CD14-positive monocyte (primary cell): Measurements from ENCODE around the gene EPSTI1. TPM values are rescaled to one million over a fixed set of nuclear protein-coding genes. Genes with fewer than 3 reads are reported as not detected.

ENCODE experiments used
- DNase-seq, 3 donors: peaks; one replicate each; pipeline ENCODE4 v3.0.0-alpha.2; 2011 to 2022
- H2AFZ ChIP-seq: 2 replicates; pipeline ENCODE4 v1.6.0; 2012; ENCODE audit warnings: mild to moderate bottlenecking, low read depth, low read length, inconsistent platforms; ENCODE audit not compliant: insufficient read depth, poor library complexity, severe bottlenecking
- H3K27ac ChIP-seq, 2 donors: 1 replicate in 1 of 2; 2 replicates in 1 of 2; pipeline ENCODE4 v1.5.1; 2012 to 2013; ENCODE audit warnings: low read length in 2 of 2, control low read depth in 1 of 2, inconsistent platforms in 1 of 2, low read depth in 1 of 2, mild to moderate bottlenecking in 1 of 2
- H3K27me3 ChIP-seq, 2 donors: one replicate each; pipeline versions ENCODE4 v1.6.0 to v1.6.1; 2011 to 2013; ENCODE audit warnings: low read length in 2 of 2; ENCODE audit not compliant: control insufficient read depth in 2 of 2, insufficient read depth in 2 of 2
- H3K36me3 ChIP-seq, 2 donors: replicated peaks in 1 of 2; 1 replicate in 1 of 2; 2 replicates in 1 of 2; pipeline versions ENCODE4 v1.5.1 to v1.6.1; 2012 to 2013; ENCODE audit warnings: low read length in 2 of 2, control low read depth in 1 of 2, inconsistent platforms in 1 of 2, mild to moderate bottlenecking in 1 of 2; ENCODE audit not compliant: insufficient read depth in 2 of 2, control insufficient read depth in 1 of 2
- H3K4me1 ChIP-seq, 2 donors: 1 replicate in 1 of 2; 2 replicates in 1 of 2; pipeline versions ENCODE4 v1.5.1 to v1.6.1; 2012 to 2013; ENCODE audit warnings: low read length in 2 of 2, control low read depth in 1 of 2, inconsistent platforms in 1 of 2, mild to moderate bottlenecking in 1 of 2, moderate library complexity in 1 of 2; ENCODE audit not compliant: insufficient read depth in 2 of 2, control insufficient read depth in 1 of 2
- H3K4me2 ChIP-seq: replicated peaks from 2 replicates; pipeline ENCODE3; 2012; ENCODE audit warnings: low read length, moderate library complexity, mild to moderate bottlenecking; ENCODE audit not compliant: poor library complexity, severe bottlenecking; ENCODE audit errors: extremely low read depth
- H3K4me3 ChIP-seq, 3 experiments: fragments of 200-600 bp in 1 of 3; sonication (generic) in 1 of 3; replicated peaks in 1 of 3; 1 replicate in 2 of 3; 2 replicates in 1 of 3; pipeline ENCODE4 v1.5.1; 2011 to 2013; ENCODE audit warnings: low read length in 3 of 3, mild to moderate bottlenecking in 3 of 3, control low read depth in 2 of 3, low read depth in 2 of 3, inconsistent platforms in 1 of 3, moderate library complexity in 1 of 3
- H3K79me2 ChIP-seq: 2 replicates; pipeline ENCODE4 v1.6.0; 2012; ENCODE audit warnings: mild to moderate bottlenecking, control low read depth, inconsistent platforms, low read length, moderate library complexity; ENCODE audit not compliant: insufficient read depth
- H3K9ac ChIP-seq: 2 replicates; pipeline ENCODE4 v1.6.0; 2017; ENCODE audit warnings: low read length, mild to moderate bottlenecking; ENCODE audit not compliant: insufficient read depth, poor library complexity, severe bottlenecking
- H3K9me3 ChIP-seq, 2 donors: replicated peaks in 1 of 2; 1 replicate in 1 of 2; 2 replicates in 1 of 2; pipeline versions ENCODE4 v1.5.1 to v1.6.1; 2012 to 2013; ENCODE audit warnings: low read length in 2 of 2, control low read depth in 1 of 2; ENCODE audit not compliant: control insufficient read depth in 1 of 2, insufficient read depth in 1 of 2
- H4K20me1 ChIP-seq: 2 replicates; pipeline ENCODE4 v1.6.0; 2012; ENCODE audit warnings: mild to moderate bottlenecking, low read length, control low read depth, moderate library complexity; ENCODE audit not compliant: insufficient read depth
- H3K27ac Mint-ChIP-seq, 7 donors: one replicate each; pipeline ENCODE4 v1.8.0; 2020; ENCODE audit warnings: mild to moderate bottlenecking in 7 of 7, mixed read lengths in 7 of 7, moderate library complexity in 6 of 7, inconsistent platforms in 2 of 7
- H3K27me3 Mint-ChIP-seq, 3 donors: one replicate each; pipeline ENCODE4 v1.8.0; 2021 to 2022; ENCODE audit warnings: low read depth in 3 of 3, mild to moderate bottlenecking in 3 of 3, mixed read lengths in 3 of 3, moderate library complexity in 3 of 3, inconsistent platforms in 1 of 3
- H3K36me3 Mint-ChIP-seq, 2 donors: one replicate each; pipeline ENCODE4 v1.8.0; 2020; ENCODE audit warnings: mixed read lengths in 2 of 2, inconsistent platforms in 1 of 2, mild to moderate bottlenecking in 1 of 2
- H3K4me1 Mint-ChIP-seq: one replicate; pipeline ENCODE4 v1.8.0; 2020; ENCODE audit warnings: mild to moderate bottlenecking, mixed read lengths
- H3K4me3 Mint-ChIP-seq, 2 donors: one replicate each; pipeline ENCODE4 v1.8.0; 2020; ENCODE audit warnings: mild to moderate bottlenecking in 2 of 2, mixed read lengths in 2 of 2, moderate library complexity in 1 of 2
- H3K9me3 Mint-ChIP-seq, 7 donors: one replicate each; pipeline ENCODE4 v1.8.0; 2020 to 2022; ENCODE audit warnings: mixed read lengths in 7 of 7, mild to moderate bottlenecking in 6 of 7, moderate library complexity in 6 of 7, inconsistent platforms in 2 of 7
- CTCF ChIP-seq: fragments of 200-600 bp; IDR thresholded peaks from one replicate; pipeline ENCODE4 v1.8.0; 2022; ENCODE audit warnings: antibody characterized with exemption, mild to moderate bottlenecking
- WGBS: methylation state at CpG from one replicate; pipeline ENCODE4 v1.1.5; 2013; ENCODE audit warnings: missing lambda C conversion rate; ENCODE audit not compliant: insufficient coverage; 5-methylcytosine and 5-hydroxymethylcytosine counted together
- intact Hi-C, 2 donors: fragments of 100-400 bp; cut with micrococcal nuclease; formaldehyde crosslinking; loops; one replicate each; pipeline versions ENCODE4 v1.15.0 to v1.15.1; 2023
- polyA plus RNA-seq, 3 donors: library from polyadenylated mRNA; depleted of rRNA in 1 of 3; unstranded in 2 of 3; stranded (reverse) in 1 of 3; fragments of 300-500 nt in 2 of 3; fragments of >200 nt in 1 of 3; fragmentation: Illumina TruSeq in 2 of 3; gene quantifications; 1 replicate in 2 of 3; 2 replicates in 1 of 3; pipeline ENCODE4 v1.2.3, GENCODE V29; 2012 to 2021

EPSTI1 gene
- polyA plus RNA-seq, 3 donors: 14.6 to 19.9 (median 16.4) TPM

- Histone ChIP-seq H3K27ac (no peak overlapping the region), H3K27me3 (no peaks in the 10 kb centered on the region), H3K4me3 (no peak overlapping the region), H3K9me3 (no peaks in the 10 kb centered on the region), H3K79me2 (no peaks in the 10 kb centered on the region), H2AFZ (no peak overlapping the region), H3K9ac (no peak overlapping the region), H3K36me3 (peaks cover 11 to 21% of the 10 kb centered on the region in 2 donors), H3K4me1 (peaks cover 3 to 13% of the 10 kb centered on the region in 2 donors), H3K4me2 (no peak overlapping the region), H4K20me1 (peaks cover 3% of the 10 kb centered on the region)
- Mint-ChIP-seq H3K4me3 (no peak overlapping the region), H3K27ac (peak overlapping the region in 1 of 7 donors; percentile 10), H3K36me3 (peaks cover 18 to 26% of the 10 kb centered on the region in 2 donors), H3K27me3 (no peaks in the 10 kb centered on the region), H3K9me3 (peaks cover 0 to 8% (median 7%) of the 10 kb centered on the region in 7 donors), H3K4me1 (peaks cover 30% of the 10 kb centered on the region)
- WGBS: 100% methylated on average over 3 of the region's 9 CpGs
- intact Hi-C loops: loop anchor here in 1 of 2 donors (5.0 kb wide), 1 partner anchor 50 kb away; the partner anchor contains the start of gene DNAJC15
- peak in 1 of 3 donors; percentile 30 for DNase-seq
- TF ChIP-seq CTCF: no peak
Observed at GRCh38 chr13:42971691-42972347, 20.2 kb downstream of the EPSTI1 start.

- Histone ChIP-seq H3K9ac (no peak overlapping the region), H3K36me3 (peaks cover 11 to 21% of the 10 kb centered on the region in 2 donors), H3K27ac (no peak overlapping the region), H3K4me3 (no peak overlapping the region), H3K4me1 (peaks cover 3 to 10% of the 10 kb centered on the region in 2 donors), H3K79me2 (no peaks in the 10 kb centered on the region), H3K9me3 (no peaks in the 10 kb centered on the region), H3K4me2 (no peak overlapping the region), H4K20me1 (peaks cover 3% of the 10 kb centered on the region), H3K27me3 (no peaks in the 10 kb centered on the region), H2AFZ (no peak overlapping the region)
- 40% methylated on average over 3 of the region's 6 CpGs for WGBS
- H3K4me3 Mint-ChIP-seq: no peak overlapping the region
- H3K27ac Mint-ChIP-seq: peak overlapping the region in 4 of 7 donors; percentile 3 to 41 (median 13)
- peak; percentile 94 for TF ChIP-seq CTCF
- peaks cover 18 to 26% of the 10 kb centered on the region in 2 donors for H3K36me3 Mint-ChIP-seq
- H3K9me3 Mint-ChIP-seq: peaks cover 0 to 8% (median 7%) of the 10 kb centered on the region in 7 donors
- intact Hi-C loops: loop anchor here in 1 of 2 donors (5.0 kb wide), 1 partner anchor 51 kb away; the partner anchor contains the start of gene DNAJC15
- H3K27me3 Mint-ChIP-seq: no peaks in the 10 kb centered on the region
- H3K4me1 Mint-ChIP-seq: peaks cover 30% of the 10 kb centered on the region
- DNase-seq: peak; percentile 47 to 70 (median 66)
Observed at GRCh38 chr13:42970824-42971690, 21.0 kb downstream of the EPSTI1 start.
